Pons (tissue), 1 donor: ENCODE data around the gene FAM90A26.
"Not testable (repeated sequence)": the region's sequence is repeated elsewhere in the genome, so short reads cannot be mapped to it uniquely, and the experiment has no call there.

Source experiments
- DNase-seq: peaks from one replicate; pipeline ENCODE4 v3.0.0-alpha.2; 2016; ENCODE audit warnings: low spot score

Gene FAM90A26

GRCh38 chr4:9160046-9160445, 10.2 kb upstream of the FAM90A26 start:
- DNase-seq = not testable (repeated sequence)

- not testable (repeated sequence) for DNase-seq
Observed at GRCh38 chr4:9165990-9166389, 4.2 kb upstream of the FAM90A26 start.

GRCh38 chr4:9210357-9210756, 40.1 kb downstream of the FAM90A26 start, which contains the start of gene USP17L10:
Gene USP17L10 (plus strand): TSS chr4:9210657. CDS start chr4:9210657, 0 bp downstream.
- not testable (repeated sequence) for DNase-seq

- not testable (repeated sequence) for DNase-seq
Observed at GRCh38 chr4:9214701-9215100, 44.5 kb downstream of the FAM90A26 start.

- DNase-seq = not testable (repeated sequence)
Observed at GRCh38 chr4:9215105-9215504, 44.9 kb downstream of the FAM90A26 start, which contains the start of gene USP17L11. Gene USP17L11 (plus strand): TSS chr4:9215405. CDS start chr4:9215405, 0 bp downstream.

- DNase-seq = not testable (repeated sequence)
Observed at GRCh38 chr4:9219852-9220251, 49.6 kb downstream of the FAM90A26 start, which contains the start of gene USP17L12. Gene USP17L12 (plus strand): TSS chr4:9220152. CDS start chr4:9220152, 0 bp downstream.

- not testable (repeated sequence) for DNase-seq
Observed at GRCh38 chr4:9224596-9224995, 54.4 kb downstream of the FAM90A26 start, which contains the start of gene USP17L13. Gene USP17L13 (plus strand): TSS chr4:9224896. CDS start chr4:9224896, 0 bp downstream.
